Pancreas (tissue), 10 donors: ENCODE results near the gene GPS1. TPM values are rescaled to one million over a fixed set of nuclear protein-coding genes. Genes with fewer than 3 reads are reported as not detected.

Source experiments
- ATAC-seq, 4 donors: fragments of 200-7000 bp; cut with Tn5 transposase; one replicate each; pipeline versions ENCODE4 v1.8.0 to v1.9.1; 2020; ENCODE audit warnings: mild to moderate bottlenecking in 4 of 4, moderate library complexity in 4 of 4
- DNase-seq, 6 donors: peaks; one replicate each; pipeline ENCODE4 v3.0.0-alpha.2; 2020
- FAIRE-seq: peaks from 2 replicates; lab custom pipeline; 2012; peaks lifted over from hg19 to GRCh38; lab: Jason Lieb, UNC
- H3K27ac ChIP-seq, 4 donors: fragments of 200-600 bp; sonication (generic); 1 replicate in 3 of 4; 2 replicates in 1 of 4; pipeline versions ENCODE4 v1.5.0 to v1.8.0; 2020
- H3K27me3 ChIP-seq, 4 donors: fragments of 200-600 bp; one replicate each; pipeline ENCODE4 v1.8.0; 2021
- H3K36me3 ChIP-seq, 3 donors: fragments of 200-600 bp; sonication (generic) in 1 of 3; one replicate each; pipeline versions ENCODE4 v1.5.0 to v1.8.0; 2020 to 2021
- H3K4me1 ChIP-seq, 3 donors: fragments of 200-600 bp; one replicate each; pipeline ENCODE4 v1.8.0; 2021
- H3K4me3 ChIP-seq, 4 donors: fragments of 200-600 bp; sonication (generic) in 2 of 4; one replicate each; pipeline versions ENCODE4 v1.5.0 to v1.8.0; 2020 to 2021
- H3K9me3 ChIP-seq, 4 donors: fragments of 200-600 bp; one replicate each; pipeline ENCODE4 v1.8.0; 2021
- WGBS, 2 donors: extraction: QIAGEN DNeasy Blood & Tissue Kit; methylation state at CpG; one replicate each; pipeline ENCODE4 v1.1.7; 2013; 5-methylcytosine and 5-hydroxymethylcytosine counted together
- intact Hi-C, 3 donors: fragments of 100-400 bp; cut with DNase I; formaldehyde crosslinking; loops; one replicate each; pipeline versions ENCODE4 v1.11.1 to v1.14.2; 2022
- polyA plus RNA-seq, 2 donors: library from polyadenylated mRNA; stranded (reverse); fragments of 200-250 nt; gene quantifications; one replicate each; pipeline ENCODE4 v1.2.3, GENCODE V29; 2013
- total RNA-seq, 6 donors: library from RNA; stranded (reverse); fragmentation: NEBNext Ultra II Directional in 4 of 6; extraction: Animal tissue kit (Norgen Biotek cat#: 25700) in 4 of 6; gene quantifications; one replicate each; pipeline versions ENCODE4 v1.2.1 to v1.2.4, GENCODE V29; 2021 to 2023
- TF ChIP-seq, protein P1 (sequence below), 4 donors: fragments of 200-600 bp; sonication (generic) in 3 of 4; IDR thresholded peaks; one replicate each; pipeline versions ENCODE4 v1.5.0 to v1.8.0; 2021; ENCODE audit warnings: antibody characterized with exemption in 4 of 4
- donor health status: healthy with polysubstance abuse.
- donor health status: DM: no; HTN: no; CAD: no; lungs with moderate emphysema.
- donor health status: DM: no; HTN: no; CAD: no.
- donor health status: control.
- donor health status: control.
- donor health status: Bipolar disorder and iron deficiency.
- donor health status: DM: yes; HTN: yes; CAD: no.
- donor health status: DM: no; HTN: no; CAD: no.
- donor health status: DM: no; HTN: no; CAD: no.
- donor health status: DM: yes; HTN: yes; CAD: no.

The GPS1 gene
- total and polyA plus RNA-seq, 8 donors: 43.0 to 149 (median 53.3) TPM

GRCh38 chr17:82097919-82098168 is 46.1 kb downstream of the GPS1 start:
- Histone ChIP-seq H3K9me3 (no peaks in the 10 kb centered on the region), H3K4me3 (peak overlapping the region; percentile 81 to 84 (median 82)), H3K4me1 (peaks cover 9 to 23% (median 10%) of the 10 kb centered on the region in 3 donors), H3K36me3 (peaks cover 5 to 11% (median 7%) of the 10 kb centered on the region in 3 donors), H3K27ac (peak overlapping the region; percentile 86 to 94 (median 90)), H3K27me3 (no peaks in the 10 kb centered on the region)
- ATAC-seq (no peak), FAIRE-seq (no peak), DNase-seq (peak in 1 of 6 donors; percentile 80)
- intact Hi-C loops: no loop called here
- WGBS, 2 donors: 0 to 1% methylated on average over 16 to 36 of the region's 36 CpGs
- TF ChIP-seq, protein P1, sequence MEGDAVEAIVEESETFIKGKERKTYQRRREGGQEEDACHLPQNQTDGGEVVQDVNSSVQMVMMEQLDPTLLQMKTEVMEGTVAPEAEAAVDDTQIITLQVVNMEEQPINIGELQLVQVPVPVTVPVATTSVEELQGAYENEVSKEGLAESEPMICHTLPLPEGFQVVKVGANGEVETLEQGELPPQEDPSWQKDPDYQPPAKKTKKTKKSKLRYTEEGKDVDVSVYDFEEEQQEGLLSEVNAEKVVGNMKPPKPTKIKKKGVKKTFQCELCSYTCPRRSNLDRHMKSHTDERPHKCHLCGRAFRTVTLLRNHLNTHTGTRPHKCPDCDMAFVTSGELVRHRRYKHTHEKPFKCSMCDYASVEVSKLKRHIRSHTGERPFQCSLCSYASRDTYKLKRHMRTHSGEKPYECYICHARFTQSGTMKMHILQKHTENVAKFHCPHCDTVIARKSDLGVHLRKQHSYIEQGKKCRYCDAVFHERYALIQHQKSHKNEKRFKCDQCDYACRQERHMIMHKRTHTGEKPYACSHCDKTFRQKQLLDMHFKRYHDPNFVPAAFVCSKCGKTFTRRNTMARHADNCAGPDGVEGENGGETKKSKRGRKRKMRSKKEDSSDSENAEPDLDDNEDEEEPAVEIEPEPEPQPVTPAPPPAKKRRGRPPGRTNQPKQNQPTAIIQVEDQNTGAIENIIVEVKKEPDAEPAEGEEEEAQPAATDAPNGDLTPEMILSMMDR (IDR thresholded peaks at IDR 0.05): no peak

- DNase-seq (peak; percentile 92 to 97 (median 95)), ATAC-seq (peak; percentile 83 to 86 (median 84)), FAIRE-seq (no peak)
- Histone ChIP-seq H3K36me3 (peaks cover 1 to 6% (median 2%) of the 10 kb centered on the region in 3 donors), H3K9me3 (no peaks in the 10 kb centered on the region), H3K27me3 (no peaks in the 10 kb centered on the region), H3K4me3 (peak within 1 kb of the TSS; percentile 81 to 84 (median 82)), H3K4me1 (peaks cover 9 to 23% (median 10%) of the 10 kb centered on the region in 3 donors), H3K27ac (peak within 1 kb of the TSS; percentile 86 to 94 (median 90))
- TF ChIP-seq, protein P1 (IDR thresholded peaks at IDR 0.05): peak in 2 of 4 donors; percentile 13 to 16
- intact Hi-C loops: no loop called here
- 0 to 1% methylated on average over 58 to 120 of the region's 124 CpGs for WGBS, 2 donors
Measured at GRCh38 chr17:82098169-82098938, 46.7 kb downstream of the GPS1 start, which contains the start of gene FASN. FASN (minus strand) TSS chr17:82098236; CDS start chr17:82096445, 1,791 bp downstream.

DNA sequence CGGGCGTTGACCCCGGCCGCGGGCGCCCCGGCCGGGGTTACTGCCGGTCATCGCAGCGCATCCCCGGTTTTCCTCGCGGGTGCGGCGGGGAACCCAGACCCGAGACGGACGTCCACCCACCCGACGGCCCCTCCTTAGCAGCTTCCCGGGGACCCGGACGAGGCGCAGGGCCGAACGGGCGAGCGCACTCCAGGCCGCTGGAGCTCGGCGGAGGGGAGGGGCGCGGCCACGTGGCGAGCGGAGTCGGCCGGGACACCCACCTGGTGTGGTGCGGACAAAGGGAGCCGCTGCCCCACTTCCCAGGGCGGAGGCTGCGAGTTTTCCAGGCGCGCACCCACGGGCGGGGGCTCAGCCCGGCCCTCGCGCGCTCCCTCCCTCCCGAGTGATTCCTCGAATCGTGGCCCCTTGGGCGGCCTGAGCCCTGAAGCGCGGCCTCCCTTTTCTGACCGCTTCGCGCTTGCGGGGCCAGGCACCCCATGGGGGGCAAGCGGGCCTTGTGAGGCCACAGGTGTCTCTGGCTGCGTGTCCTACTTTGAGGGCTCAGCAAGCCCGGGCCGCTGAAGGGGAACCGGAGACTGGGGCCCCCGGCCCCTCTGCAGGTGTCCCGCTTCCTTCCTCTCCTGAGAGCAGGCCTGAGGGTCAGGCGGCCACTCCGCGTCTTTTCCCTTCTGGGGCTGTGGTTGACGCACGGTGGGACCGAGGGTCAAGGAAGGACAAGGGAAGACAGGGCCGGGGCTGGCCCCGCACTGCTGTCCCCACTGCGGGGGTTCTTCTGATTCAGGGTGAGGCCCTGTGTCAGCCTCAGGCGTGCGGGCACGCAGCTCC is 47.5 kb downstream of the GPS1 start:
- peaks cover 0 to under 1% (median 0%) of the 10 kb centered on the region in 3 donors for H3K36me3 ChIP-seq
- WGBS, 2 donors: 28 to 31% methylated on average over 51 to 80 of the region's 80 CpGs
- no peak for FAIRE-seq
- peak overlapping the region; percentile 24 to 84 (median 82) for H3K4me3 ChIP-seq
- TF ChIP-seq, protein P1 (IDR thresholded peaks at IDR 0.05): no peak
- DNase-seq: peak in 3 of 6 donors; percentile 27 to 85 (median 48)
- ATAC-seq: peak in 3 of 4 donors; percentile 1 to 6 (median 1)
- peak overlapping the region; percentile 86 to 94 (median 90) for H3K27ac ChIP-seq
- H3K9me3 ChIP-seq: no peaks in the 10 kb centered on the region
- no peaks in the 10 kb centered on the region for H3K27me3 ChIP-seq
- peaks cover 10 to 23% (median 13%) of the 10 kb centered on the region in 3 donors for H3K4me1 ChIP-seq
- intact Hi-C loops: no loop called here

- TF ChIP-seq, protein P1 (IDR thresholded peaks at IDR 0.05): no peak
- DNase-seq (peak in 3 of 6 donors; percentile 19 to 63 (median 39)), ATAC-seq (no peak), FAIRE-seq (no peak)
- Histone ChIP-seq H3K4me3 (no peak overlapping the region), H3K36me3 (no peaks in the 10 kb centered on the region), H3K9me3 (no peaks in the 10 kb centered on the region), H3K27ac (peak overlapping the region in 1 of 4 donors; percentile 50), H3K27me3 (no peaks in the 10 kb centered on the region), H3K4me1 (peaks cover 10 to 23% (median 13%) of the 10 kb centered on the region in 3 donors)
- intact Hi-C loops: no loop called here
- WGBS, 2 donors: 87 to 89% methylated on average over 35 of the region's 35 CpGs
Measured at GRCh38 chr17:82100502-82101298, 49.0 kb downstream of the GPS1 start.
